SK-N-SH treated with all-trans-retinoic acid at 6 μM for 48 hours (cell line): ENCODE results near the gene ETFRF1.

Source experiments
- BACH2 ChIP-seq: fragments of 250-450 bp; sonication (Bioruptor Pico); IDR thresholded peaks from 2 replicates; pipeline ENCODE4 v1.9.0; 2021; ENCODE audit warnings: mild to moderate bottlenecking, borderline replicate concordance
- OSR1 ChIP-seq: fragments of 250-450 bp; sonication (Bioruptor Pico); IDR thresholded peaks from 2 replicates; pipeline ENCODE4 v1.8.0; 2022; ENCODE audit warnings: moderate library complexity, mild to moderate bottlenecking, inconsistent platforms
- TOX ChIP-seq: fragments of 250-450 bp; sonication (Bioruptor Pico); IDR thresholded peaks from 2 replicates; pipeline ENCODE4 v1.8.0; 2021; ENCODE audit warnings: mild to moderate bottlenecking, moderate library complexity, borderline replicate concordance
- ZNF565 ChIP-seq: fragments of 450-650 bp; formaldehyde crosslinking; conservative IDR thresholded peaks from 2 replicates; pipeline ENCODE4 v1.5.0; 2020; ENCODE audit warnings: low read depth, mild to moderate bottlenecking, moderate library complexity
- TF ChIP-seq, protein P1 (sequence below): fragments of 250-450 bp; sonication (Bioruptor Pico); IDR thresholded peaks from 2 replicates; pipeline ENCODE4 v1.5.1; 2020; ENCODE audit warnings: low read depth, mild to moderate bottlenecking, moderate library complexity
- TF ChIP-seq, protein P2 (sequence below): fragments of 250-450 bp; sonication (Bioruptor Pico); IDR thresholded peaks from 2 replicates; pipeline ENCODE4 v1.5.1; 2021; ENCODE audit warnings: mild to moderate bottlenecking, moderate library complexity

DNA sequence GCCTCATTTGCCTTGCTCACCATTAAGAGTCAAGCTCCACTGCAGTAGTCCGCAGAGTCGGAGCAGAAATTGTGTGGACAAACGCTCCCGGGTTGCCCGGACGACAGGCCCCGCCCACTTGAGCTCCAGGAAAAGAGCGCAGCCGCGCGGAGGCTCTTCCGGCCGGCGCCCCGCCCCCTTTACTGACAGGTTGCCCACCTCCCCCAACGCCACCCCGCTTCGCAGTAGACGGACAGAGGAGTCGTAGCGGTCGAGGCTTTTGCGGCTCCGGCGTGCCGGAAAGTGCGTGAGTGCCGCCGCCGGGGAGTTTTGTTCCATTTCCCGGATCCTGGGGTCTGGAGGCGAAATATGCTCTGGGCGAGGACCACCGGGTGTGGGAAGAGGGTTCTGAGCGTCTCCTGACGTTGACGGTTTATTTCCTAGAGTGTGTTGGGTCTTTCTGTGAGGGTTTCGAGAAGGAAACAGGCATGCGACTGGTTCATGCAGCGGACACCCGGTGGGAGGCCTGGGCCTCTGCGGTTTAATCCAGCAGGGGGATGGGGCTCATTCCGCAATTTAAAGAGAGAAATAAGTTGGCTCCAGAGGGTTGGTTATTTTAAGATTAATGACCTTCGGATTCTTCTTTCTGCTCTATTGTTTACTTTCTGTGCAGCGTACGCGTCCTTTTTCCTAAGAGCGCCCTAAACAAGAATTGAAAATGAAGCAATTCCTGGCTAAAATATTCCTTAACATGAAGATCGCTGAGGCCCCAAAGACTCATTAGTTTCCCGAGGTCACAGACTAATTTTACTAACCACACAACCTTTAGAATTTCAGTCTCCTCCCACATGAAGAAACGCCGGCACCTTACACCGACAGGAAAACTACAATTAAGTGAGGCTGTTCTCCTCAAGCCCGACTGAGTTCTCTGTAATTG, at the start of gene ETFRF1, which contains the start of gene DNAI7:
- TF ChIP-seq ZNF565 (CRISPR knock-in tag) (no peak), BACH2 (no peak), OSR1 (CRISPR knock-in tag) (no peak), TOX (CRISPR knock-in tag) (no peak)
- TF ChIP-seq, protein P1, sequence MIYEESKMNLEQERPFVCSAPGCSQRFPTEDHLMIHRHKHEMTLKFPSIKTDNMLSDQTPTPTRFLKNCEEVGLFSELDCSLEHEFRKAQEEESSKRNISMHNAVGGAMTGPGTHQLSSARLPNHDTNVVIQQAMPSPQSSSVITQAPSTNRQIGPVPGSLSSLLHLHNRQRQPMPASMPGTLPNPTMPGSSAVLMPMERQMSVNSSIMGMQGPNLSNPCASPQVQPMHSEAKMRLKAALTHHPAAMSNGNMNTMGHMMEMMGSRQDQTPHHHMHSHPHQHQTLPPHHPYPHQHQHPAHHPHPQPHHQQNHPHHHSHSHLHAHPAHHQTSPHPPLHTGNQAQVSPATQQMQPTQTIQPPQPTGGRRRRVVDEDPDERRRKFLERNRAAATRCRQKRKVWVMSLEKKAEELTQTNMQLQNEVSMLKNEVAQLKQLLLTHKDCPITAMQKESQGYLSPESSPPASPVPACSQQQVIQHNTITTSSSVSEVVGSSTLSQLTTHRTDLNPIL (CRISPR knock-in tag), result no peak
- TF ChIP-seq, protein P2, sequence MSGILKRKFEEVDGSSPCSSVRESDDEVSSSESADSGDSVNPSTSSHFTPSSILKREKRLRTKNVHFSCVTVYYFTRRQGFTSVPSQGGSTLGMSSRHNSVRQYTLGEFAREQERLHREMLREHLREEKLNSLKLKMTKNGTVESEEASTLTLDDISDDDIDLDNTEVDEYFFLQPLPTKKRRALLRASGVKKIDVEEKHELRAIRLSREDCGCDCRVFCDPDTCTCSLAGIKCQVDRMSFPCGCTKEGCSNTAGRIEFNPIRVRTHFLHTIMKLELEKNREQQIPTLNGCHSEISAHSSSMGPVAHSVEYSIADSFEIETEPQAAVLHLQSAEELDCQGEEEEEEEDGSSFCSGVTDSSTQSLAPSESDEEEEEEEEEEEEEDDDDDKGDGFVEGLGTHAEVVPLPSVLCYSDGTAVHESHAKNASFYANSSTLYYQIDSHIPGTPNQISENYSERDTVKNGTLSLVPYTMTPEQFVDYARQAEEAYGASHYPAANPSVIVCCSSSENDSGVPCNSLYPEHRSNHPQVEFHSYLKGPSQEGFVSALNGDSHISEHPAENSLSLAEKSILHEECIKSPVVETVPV (CRISPR knock-in tag), result no peak
